Activated naive CD4-positive, alpha-beta T cell treated with anti-CD3 and anti-CD28 coated beads, Interleukin-2, amount 50 U/mL, for 16 hours (primary cell): Measurements from ENCODE around the gene AFDN.

ENCODE experiments used
- DNase-seq: peaks from one replicate; pipeline ENCODE4 v3.0.0-alpha.2; 2020

AFDN gene

GRCh38 chr6:167817016-167817415, 9.7 kb upstream of the AFDN start:
- no peak for DNase-seq

GRCh38 chr6:167817729-167818128, 9.0 kb upstream of the AFDN start:
- DNase-seq: no peak

GRCh38 chr6:167819576-167819975, 7.1 kb upstream of the AFDN start:
- no peak for DNase-seq

GRCh38 chr6:167820681-167821080, 6.0 kb upstream of the AFDN start:
- no peak for DNase-seq

GRCh38 chr6:167824591-167825331, 1.9 kb upstream of the AFDN start:
- DNase-seq: no peak

- peak; percentile 27 for DNase-seq
Measured at GRCh38 chr6:167825332-167826229, 1.1 kb upstream of the AFDN start.

GRCh38 chr6:167826230-167826895, 348 bp upstream of the AFDN start:
- DNase-seq: peak; percentile 69

GRCh38 chr6:167827583-167828324, 1.0 kb downstream of the AFDN start:
- peak; percentile 24 for DNase-seq

GRCh38 chr6:167828325-167828956, 1.7 kb downstream of the AFDN start:
- no peak for DNase-seq

- DNase-seq: no peak
Measured at GRCh38 chr6:167829513-167829912, 2.8 kb downstream of the AFDN start.

- DNase-seq: no peak
Measured at GRCh38 chr6:167831281-167831828, 4.6 kb downstream of the AFDN start.

GRCh38 chr6:167832497-167833395, 6.0 kb downstream of the AFDN start:
- DNase-seq: no peak

GRCh38 chr6:167833396-167833763, 6.7 kb downstream of the AFDN start:
- DNase-seq: no peak

GRCh38 chr6:167835260-167835659, 8.5 kb downstream of the AFDN start:
- no peak for DNase-seq

- no peak for DNase-seq
Measured at GRCh38 chr6:167836721-167837120, 10.0 kb downstream of the AFDN start.

- DNase-seq: no peak
Measured at GRCh38 chr6:167838207-167838748, 11.6 kb downstream of the AFDN start.

GRCh38 chr6:167839343-167839742, 12.6 kb downstream of the AFDN start:
- DNase-seq: no peak

GRCh38 chr6:167839755-167840154, 13.0 kb downstream of the AFDN start:
- no peak for DNase-seq

GRCh38 chr6:167840160-167840525, 13.4 kb downstream of the AFDN start:
- DNase-seq: no peak

- DNase-seq: no peak
Measured at GRCh38 chr6:167840526-167841179, 13.9 kb downstream of the AFDN start.
